Measurements from ENCODE around the gene ZNF609. TPM values are rescaled to one million over a fixed set of nuclear protein-coding genes. Genes with fewer than 3 reads are reported as not detected.

The ZNF609 gene
- total and polyA plus RNA-seq, 10 of the 15 experiments (the other 5 are each of a cell fraction or from before 2014, with no cell fraction given) = 5.1 to 35.3 (median 13.6) TPM

GRCh38 chr15:64430000-64430735 is 30.2 kb upstream of the ZNF609 start (continued):
- TF ChIP-seq PBX3 (IDR thresholded peaks at IDR 0.05; ENCODE audit: insufficient replicate concordance, low read depth, low read length) = peak; percentile 78
- peak; percentile 71 for TF ChIP-seq DPF2 (IDR thresholded peaks at IDR 0.05)
- peak; percentile 85 for TF ChIP-seq MEF2B (IDR thresholded peaks at IDR 0.05; ENCODE audit: partially characterized antibody, poor library complexity, severe bottlenecking)
- TF ChIP-seq POU2F2 (IDR thresholded peaks at IDR 0.05; ENCODE audit: borderline replicate concordance, low read depth, low read length) = peak; percentile 65; the same call in 1 of the 3 replicates
- TF ChIP-seq RUNX3 (IDR thresholded peaks at IDR 0.05; ENCODE audit: low read length) = peak; percentile 97
- peak; percentile 13 for TF ChIP-seq SP1 (IDR thresholded peaks at IDR 0.05; ENCODE audit: low read depth, low read length)
- no peak for TF ChIP-seq STAT3 (IDR thresholded peaks at IDR 0.05; ENCODE audit: low read depth, low read length)
- TF ChIP-seq EED (IDR thresholded peaks at IDR 0.05; ENCODE audit: low read depth) = peak; percentile 33; the same call in 1 of the 2 replicates
- peak; percentile 35; the same call in 1 of the 2 replicates for TF ChIP-seq PAX5 (IDR thresholded peaks at IDR 0.05; ENCODE audit: borderline replicate concordance, low read depth, low read length)
- 0 out of 2 replicates have a peak, but pooled peaks have one; percentile 34 for TF ChIP-seq SMARCA5 (IDR thresholded peaks at IDR 0.05)
- TF ChIP-seq CBX3 (IDR thresholded peaks at IDR 0.05; ENCODE audit: borderline replicate concordance, low read depth) = no peak
- TF ChIP-seq TCF3 (IDR thresholded peaks at IDR 0.05; ENCODE audit: borderline replicate concordance, insufficient read depth, low read depth, low read length) = peak; percentile 55; the same call in 1 of the 2 replicates
- 0 out of 2 replicates have a peak, but pooled peaks have one; percentile 25 for TF ChIP-seq POLR2AphosphoS5 (IDR thresholded peaks at IDR 0.05; ENCODE audit: low read length)
- no peak for TF ChIP-seq RAD51 (IDR thresholded peaks at IDR 0.05)
- peak; percentile 69; the same call in 1 of the 2 replicates for TF ChIP-seq ZNF24 (IDR thresholded peaks at IDR 0.05)
- TF ChIP-seq CUX1 (IDR thresholded peaks at IDR 0.05; ENCODE audit: insufficient replicate concordance, low read depth, low read length) = peak; percentile 91
- peak; percentile 96 for TF ChIP-seq MTA2 (IDR thresholded peaks at IDR 0.05; ENCODE audit: low read depth)
